Activated CD8-positive, alpha-beta memory T cell treated with anti-CD3 and anti-CD28 coated beads, Interleukin-2, amount 50 U/mL, for 24 hours (primary cell): ENCODE data around the gene SYT9.

ENCODE experiments used
- DNase-seq: peaks from one replicate; pipeline ENCODE4 v3.0.0-alpha.2; 2020; ENCODE audit errors: extremely low read depth

Gene SYT9

GRCh38 chr11:7341551-7341950 lies 89.8 kb downstream of the SYT9 start:
- no peak for DNase-seq

- DNase-seq, result no peak
Measured at GRCh38 chr11:7347611-7348431, 96.1 kb downstream of the SYT9 start.

- no peak for DNase-seq
Measured at GRCh38 chr11:7348432-7349304, 97.0 kb downstream of the SYT9 start.

GRCh38 chr11:7351228-7351627 lies 99.5 kb downstream of the SYT9 start:
- no peak for DNase-seq

- DNase-seq, result no peak
Measured at GRCh38 chr11:7353100-7353499, 101.4 kb downstream of the SYT9 start.

DNA sequence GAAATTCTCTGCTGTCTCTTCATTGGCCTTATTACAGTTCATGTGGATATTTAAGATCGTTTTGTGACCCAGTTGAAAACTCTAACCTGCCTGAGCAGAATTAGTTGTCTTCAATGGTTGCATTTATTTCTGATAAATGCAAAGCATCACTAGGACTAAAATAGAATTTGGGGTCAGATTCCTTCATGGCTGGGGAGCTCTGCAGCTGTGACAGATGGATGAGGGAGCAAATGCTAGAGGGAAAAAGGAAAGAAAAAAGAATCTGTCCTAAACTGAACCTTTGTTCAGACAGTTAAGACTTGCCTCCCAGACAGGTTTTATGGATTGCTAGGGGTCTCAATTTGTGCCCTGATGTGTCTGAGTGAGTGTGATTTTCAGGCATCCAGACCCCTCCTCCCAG lies 113.0 kb downstream of the SYT9 start:
- DNase-seq, result no peak

- DNase-seq, result no peak
Measured at GRCh38 chr11:7367803-7368202, 116.1 kb downstream of the SYT9 start.

DNA sequence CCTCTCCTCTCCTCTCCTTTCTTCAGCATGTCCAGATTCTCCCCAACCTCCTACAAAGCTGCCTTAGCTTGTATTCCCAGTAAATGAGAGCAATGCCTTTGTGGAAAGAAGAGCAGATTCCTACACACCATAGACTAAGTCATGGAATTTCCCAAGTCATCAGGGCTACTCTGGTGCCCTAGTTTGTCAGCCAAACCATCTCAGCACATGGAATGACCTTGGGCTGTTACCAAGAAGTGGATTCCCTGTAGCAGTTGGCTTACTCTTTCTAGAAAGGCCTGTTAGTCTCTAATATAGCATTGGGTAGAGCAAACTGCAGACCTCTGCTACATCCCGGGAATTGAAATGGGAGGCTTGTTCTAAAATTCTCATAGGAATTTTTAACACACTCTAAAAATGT lies 124.7 kb downstream of the SYT9 start:
- DNase-seq, result no peak

DNA sequence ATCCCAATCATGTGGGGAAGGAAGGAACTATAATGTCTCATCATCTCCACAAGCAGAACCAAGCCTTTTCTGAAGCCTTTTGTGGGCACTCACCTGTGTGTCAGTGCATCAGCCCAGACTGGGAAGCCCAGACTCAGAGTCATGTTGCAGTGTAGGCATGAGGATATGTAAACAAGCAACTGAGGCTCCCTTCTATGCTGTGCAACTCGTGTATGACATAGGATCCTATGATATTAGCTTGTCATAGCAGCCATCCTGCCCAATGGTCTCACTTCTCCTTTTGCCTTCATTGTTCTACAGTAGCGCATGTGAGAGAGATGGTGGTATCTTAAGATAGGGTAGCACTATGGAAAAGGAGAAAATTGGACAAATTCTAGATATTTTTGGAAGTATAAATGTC lies 130.2 kb downstream of the SYT9 start:
- DNase-seq, result no peak

DNA sequence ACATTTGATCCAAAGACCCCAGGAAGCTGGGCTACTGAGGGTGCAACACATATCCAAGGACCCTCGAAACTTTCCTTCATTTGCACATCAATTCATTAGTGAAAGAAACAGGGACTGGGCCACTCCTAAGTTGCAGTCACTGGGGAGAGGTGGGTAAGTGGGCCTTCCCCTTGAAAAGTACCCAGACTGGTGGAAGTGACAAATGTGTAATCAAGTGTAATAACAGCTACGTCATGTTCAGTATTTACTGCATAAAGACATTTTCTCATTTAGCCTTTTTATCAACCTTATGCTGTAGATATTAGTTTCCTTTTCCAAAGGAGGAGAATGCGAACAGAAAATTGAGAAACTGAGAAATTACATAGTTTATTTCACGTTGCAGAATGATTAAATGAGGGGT lies 131.7 kb downstream of the SYT9 start:
- no peak for DNase-seq

DNA sequence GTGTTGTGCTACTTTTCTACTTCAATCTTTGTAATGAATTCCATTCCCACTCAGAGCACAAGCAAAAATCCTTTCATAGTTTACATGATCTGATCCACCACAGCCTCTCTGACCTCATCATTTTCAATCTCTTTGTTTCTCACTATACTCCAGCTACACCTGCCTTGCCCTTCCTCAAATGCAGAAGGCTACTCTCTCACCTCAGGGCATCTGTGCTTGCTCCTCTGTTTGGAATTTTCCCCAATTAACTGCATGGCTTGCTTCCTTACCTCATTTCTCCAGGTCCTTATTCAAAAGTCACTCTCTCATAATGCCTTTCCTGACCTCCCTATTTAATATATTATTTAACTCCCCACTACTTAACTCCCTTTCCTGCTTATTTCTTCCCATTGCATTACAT lies 133.0 kb downstream of the SYT9 start:
- no peak for DNase-seq

GRCh38 chr11:7385532-7385931 lies 133.8 kb downstream of the SYT9 start:
- DNase-seq, result no peak

DNA sequence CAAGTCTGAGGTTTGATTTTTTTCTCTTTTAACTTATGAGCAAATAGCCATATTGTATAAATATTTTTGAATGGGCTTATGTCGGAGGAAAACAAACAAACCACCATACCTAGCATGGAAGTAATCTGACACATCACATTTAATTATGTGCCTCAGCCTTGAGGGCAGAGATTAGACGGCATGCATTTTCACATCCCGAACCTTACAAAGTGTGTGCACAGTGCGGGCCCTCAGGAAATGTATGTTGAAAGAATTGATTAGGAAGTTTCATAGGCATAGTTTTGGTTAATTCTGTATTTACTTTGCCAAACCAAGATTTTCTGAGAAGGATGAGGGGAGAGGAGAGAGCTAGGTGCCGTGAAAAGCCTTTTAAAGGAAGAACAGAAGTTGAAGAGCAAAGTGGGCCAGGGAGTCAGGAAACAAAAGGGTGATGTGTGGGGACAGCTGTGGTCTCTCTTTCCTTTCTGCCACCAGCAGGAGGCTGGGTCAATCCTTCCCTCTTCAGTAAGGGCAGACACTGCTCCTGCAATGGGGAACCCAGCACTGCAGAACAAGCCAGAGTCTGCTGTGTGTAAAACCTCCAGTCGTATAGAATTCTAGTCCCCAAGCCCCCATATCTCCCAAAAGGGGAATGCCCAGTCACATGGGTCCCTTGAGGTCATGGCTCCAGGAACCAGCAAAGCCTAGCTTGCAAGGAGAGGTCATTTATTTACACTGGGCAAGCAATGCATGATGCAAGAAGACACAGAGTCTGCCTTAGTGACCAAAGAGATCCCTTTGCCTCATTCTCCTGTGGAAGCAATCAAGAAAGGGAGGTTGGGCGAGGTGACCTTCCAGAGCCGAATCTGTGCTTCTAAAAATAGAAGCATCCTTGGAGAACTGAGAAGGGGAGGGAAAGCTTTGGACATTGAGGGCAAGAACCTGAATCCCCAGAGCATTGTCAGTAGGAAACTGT lies 162.5 kb downstream of the SYT9 start:
- DNase-seq, result no peak

- no peak for DNase-seq
Measured at GRCh38 chr11:7414973-7415817, 163.5 kb downstream of the SYT9 start.

GRCh38 chr11:7416080-7416479 lies 164.4 kb downstream of the SYT9 start:
- no peak for DNase-seq

DNA sequence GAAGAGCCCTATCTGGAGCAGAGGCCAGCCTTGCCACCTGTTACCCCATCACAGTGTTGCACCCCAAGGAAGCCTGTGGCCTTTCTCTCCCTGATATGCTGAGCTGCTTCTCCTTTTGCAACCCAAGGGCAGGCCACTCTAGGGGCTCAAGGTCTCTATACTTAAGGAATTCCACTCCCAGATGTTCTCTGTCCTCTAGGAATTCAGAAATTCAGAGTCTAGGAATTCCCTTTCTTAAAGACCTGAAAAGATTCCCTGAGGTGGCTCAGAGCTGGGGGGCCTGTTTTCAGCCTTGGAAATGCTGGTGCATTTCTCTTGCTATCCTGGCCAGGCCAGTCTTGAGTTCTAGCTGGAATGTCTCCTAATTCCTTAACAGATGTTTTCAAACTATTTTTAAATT lies 165.6 kb downstream of the SYT9 start:
- DNase-seq, result no peak

DNA sequence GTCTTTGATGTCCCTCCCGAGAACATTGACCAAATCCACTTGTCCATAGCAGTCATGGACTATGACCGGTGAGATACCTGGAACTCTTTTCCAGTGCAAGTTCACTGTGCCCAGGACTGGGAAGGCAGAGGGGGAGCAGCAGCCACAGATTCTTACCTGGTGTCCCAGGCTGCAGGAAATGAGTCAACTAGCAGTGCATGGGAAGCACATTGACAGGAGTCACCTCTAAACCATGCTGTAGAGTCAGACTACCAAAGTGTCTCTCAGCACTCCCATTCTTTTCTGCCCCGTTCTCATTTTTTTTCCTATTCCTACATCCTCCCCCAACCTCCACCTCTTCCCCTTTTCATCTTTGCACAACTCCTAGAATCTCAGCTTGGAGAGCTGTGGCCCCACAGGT lies 166.4 kb downstream of the SYT9 start:
- no peak for DNase-seq

GRCh38 chr11:7418906-7419305 lies 167.2 kb downstream of the SYT9 start:
- no peak for DNase-seq

DNA sequence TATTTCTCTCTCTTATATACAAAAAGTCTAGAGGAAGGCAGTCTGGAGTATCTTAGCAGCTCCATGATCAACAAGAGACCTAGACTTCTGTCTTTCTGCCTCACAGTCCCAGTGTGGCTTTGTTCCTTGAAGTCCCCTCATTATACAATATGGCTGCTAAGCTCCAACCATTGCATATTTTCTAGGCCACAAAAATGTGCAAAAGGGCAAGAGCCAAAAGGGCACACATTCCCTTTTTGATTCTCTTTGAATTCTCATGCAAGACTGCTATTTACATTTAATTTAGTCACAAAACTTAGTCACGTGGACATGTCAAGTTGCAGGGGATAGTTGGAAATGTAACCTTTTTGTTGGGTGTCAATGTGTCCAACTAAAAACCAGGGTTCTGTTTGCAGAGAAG lies 169.4 kb downstream of the SYT9 start:
- DNase-seq, result no peak

- no peak for DNase-seq
Measured at GRCh38 chr11:7422544-7423331, 171.0 kb downstream of the SYT9 start.
